ENCODE measurements around the gene SLC22A6. TPM values are rescaled to one million over a fixed set of nuclear protein-coding genes. Genes with fewer than 3 reads are reported as not detected.

Gene SLC22A6
- total and polyA plus RNA-seq, 2 experiments from 2014 or later: not detected

- TF ChIP-seq ZNF462 (CRISPR knock-in tag; IDR thresholded peaks at IDR 0.05): no peak
- no peak for TF ChIP-seq NANOG (IDR thresholded peaks at IDR 0.05; ENCODE audit: borderline replicate concordance)
- TF ChIP-seq ZNF331 (CRISPR knock-in tag; IDR thresholded peaks at IDR 0.05; ENCODE audit: low read depth): no peak
- no peak for TF ChIP-seq CREB1 (CRISPR knock-in tag; IDR thresholded peaks at IDR 0.05; ENCODE audit: low read depth)
- TF ChIP-seq POLR2AphosphoS5 (IDR thresholded peaks at IDR 0.05; ENCODE audit: low read depth): no peak
- no peak for TF ChIP-seq REST (IDR thresholded peaks at IDR 0.05; ENCODE audit: unreplicated experiment)
Observed at GRCh38 chr11:62930666-62931065, 54.1 kb downstream of the SLC22A6 start (continued).

- H3K36me3 ChIP-seq (ENCODE audit: insufficient read depth): no peaks in the 10 kb centered on the region
- H3K4me3 ChIP-seq: no peak overlapping the region
- no peak overlapping the region for H3K27ac ChIP-seq (ENCODE audit: low read depth)
- DNase-seq (ENCODE audit: low spot score) (no peak), ATAC-seq (no peak)
- no peaks in the 10 kb centered on the region for H3K9me3 Mint-ChIP-seq
- H4K20me1 ChIP-seq (replicated peaks; ENCODE audit: insufficient read depth): no peaks in the 10 kb centered on the region
- TF ChIP-seq STAT1 (IDR thresholded peaks at IDR 0.05; ENCODE audit: unreplicated experiment) (no peak), ETS1 (IDR thresholded peaks at IDR 0.05) (no peak), ZNF331 (CRISPR knock-in tag; IDR thresholded peaks at IDR 0.05; ENCODE audit: low read depth) (no peak), REST (IDR thresholded peaks at IDR 0.05; ENCODE audit: unreplicated experiment) (no peak), EZH2 (IDR thresholded peaks at IDR 0.05; ENCODE audit: low read depth, unreplicated experiment) (peak; percentile 3), CREB1 (CRISPR knock-in tag; IDR thresholded peaks at IDR 0.05; ENCODE audit: low read depth) (no peak)
- peaks cover 40% of the 10 kb centered on the region for H3K4me1 Mint-ChIP-seq
- H3K9me2 ChIP-seq (ENCODE audit: insufficient read depth): no peaks in the 10 kb centered on the region
- no peak overlapping the region for H3K4me2 ChIP-seq
- no peaks in the 10 kb centered on the region for H3K36me3 Mint-ChIP-seq (ENCODE audit: low read depth)
- H3K79me2 ChIP-seq (replicated peaks; ENCODE audit: insufficient read depth): no peaks in the 10 kb centered on the region
- H3K4me3 Mint-ChIP-seq: no peak overlapping the region; the same call in 2 of the 3 replicates
- no peak overlapping the region for H3K27ac Mint-ChIP-seq
- H3K27me3 ChIP-seq (ENCODE audit: insufficient read depth): peaks cover 55% of the 10 kb centered on the region
- peaks cover 13% of the 10 kb centered on the region for H3F3A ChIP-seq (replicated peaks; ENCODE audit: low read depth)
- H2AFZ ChIP-seq: no peak overlapping the region; the same call in 1 of the 2 replicates
- H3K4me1 ChIP-seq (ENCODE audit: insufficient read depth): peaks cover 28% of the 10 kb centered on the region
- peaks cover 52% of the 10 kb centered on the region for H3K27me3 Mint-ChIP-seq (ENCODE audit: insufficient read depth, low read depth, poor library complexity)
Observed at GRCh38 chr11:62930157-62930556, 54.6 kb downstream of the SLC22A6 start.

Data from GM23338 (cell line).